Stimulated activated CD8-positive, alpha-beta memory T cell treated with anti-CD3 and anti-CD28 coated beads, Interleukin-15, amount 100 ng/mL, for 4 hours (primary cell): Measurements from ENCODE around the gene RTL5.

Experiments
- DNase-seq, 2 donors: peaks; one replicate each; pipeline ENCODE4 v3.0.0-alpha.2; 2020; ENCODE audit warnings: low read depth in 2 of 2

Gene RTL5

GRCh38 chrX:72130156-72130761 is 1.5 kb downstream of the RTL5 start:
- DNase-seq: no peak

- no peak for DNase-seq
These were observed 2.1 kb downstream of the RTL5 start for GRCh38 chrX:72129661-72130060.

GRCh38 chrX:72128881-72129280 is 2.8 kb downstream of the RTL5 start:
- DNase-seq: no peak

GRCh38 chrX:72128183-72128834 is 3.4 kb downstream of the RTL5 start:
- DNase-seq: no peak

- DNase-seq: no peak
These were observed 4.4 kb downstream of the RTL5 start for GRCh38 chrX:72127332-72127731.

- peak; percentile 50 to 66 for DNase-seq
These were observed 5.1 kb downstream of the RTL5 start for GRCh38 chrX:72126539-72127140.

GRCh38 chrX:72126048-72126415 is 5.7 kb downstream of the RTL5 start:
- no peak for DNase-seq

GRCh38 chrX:72125331-72126047 is 6.2 kb downstream of the RTL5 start:
- no peak for DNase-seq

GRCh38 chrX:72124540-72125201 is 7.0 kb downstream of the RTL5 start:
- no peak for DNase-seq

- DNase-seq: no peak
These were observed 8.1 kb downstream of the RTL5 start for GRCh38 chrX:72123471-72124185.

GRCh38 chrX:72122621-72123337 is 8.9 kb downstream of the RTL5 start:
- no peak for DNase-seq

- DNase-seq: no peak
These were observed 10.3 kb downstream of the RTL5 start for GRCh38 chrX:72121383-72121782.

GRCh38 chrX:72120837-72121236 is 10.9 kb downstream of the RTL5 start:
- no peak for DNase-seq

- DNase-seq: no peak
These were observed 14.0 kb downstream of the RTL5 start for GRCh38 chrX:72117636-72118210.

GRCh38 chrX:72115380-72115779 is 16.3 kb downstream of the RTL5 start:
- DNase-seq: no peak

- DNase-seq: no peak
These were observed 16.9 kb downstream of the RTL5 start for GRCh38 chrX:72114807-72115206.

- no peak for DNase-seq
These were observed 17.4 kb downstream of the RTL5 start for GRCh38 chrX:72114306-72114705.

GRCh38 chrX:72113461-72113860 is 18.3 kb downstream of the RTL5 start:
- DNase-seq: no peak

GRCh38 chrX:72110876-72111708 is 20.6 kb downstream of the RTL5 start:
- DNase-seq: no peak
